GM18511 (cell line): Measurements from ENCODE around the gene PHRF1.

Experiments
- ATAC-seq: cut with Tn5 transposase; IDR thresholded peaks from one replicate; pipeline ENCODE4 v1.9.1; 2021; ENCODE audit warnings: mild to moderate bottlenecking, moderate library complexity; ENCODE audit not compliant: unreplicated experiment

Gene PHRF1

GRCh38 chr11:625636-626268, 49.5 kb downstream of the PHRF1 start:
- ATAC-seq: no peak

GRCh38 chr11:626475-627307, 50.4 kb downstream of the PHRF1 start, which contains the start of gene SCT:
TSS of gene SCT (minus strand) at chr11:627181. CDS start at chr11:627143, 38 bp downstream.
- no peak for ATAC-seq

GRCh38 chr11:627308-627576, 51.0 kb downstream of the PHRF1 start:
- no peak for ATAC-seq

GRCh38 chr11:628056-628455, 51.8 kb downstream of the PHRF1 start:
- no peak for ATAC-seq

- ATAC-seq: no peak
Measured at GRCh38 chr11:629237-629583, 52.9 kb downstream of the PHRF1 start.

- ATAC-seq: no peak
Measured at GRCh38 chr11:630871-631270, 54.6 kb downstream of the PHRF1 start.

- ATAC-seq: no peak
Measured at GRCh38 chr11:635945-636510, 59.8 kb downstream of the PHRF1 start.

GRCh38 chr11:636511-637332, 60.5 kb downstream of the PHRF1 start, which contains the start of gene DRD4:
TSS of gene DRD4 (plus strand) at chr11:637269. CDS start at chr11:637305, 36 bp downstream.
- ATAC-seq: no peak

GRCh38 chr11:637333-637592, 61.0 kb downstream of the PHRF1 start:
- no peak for ATAC-seq

- ATAC-seq: no peak
Measured at GRCh38 chr11:637593-638521, 61.6 kb downstream of the PHRF1 start.

GRCh38 chr11:638631-639331, 62.5 kb downstream of the PHRF1 start:
- ATAC-seq: no peak

- no peak for ATAC-seq
Measured at GRCh38 chr11:639332-639955, 63.2 kb downstream of the PHRF1 start.

GRCh38 chr11:640021-640706, 63.9 kb downstream of the PHRF1 start:
- ATAC-seq: no peak

GRCh38 chr11:641806-642370, 65.6 kb downstream of the PHRF1 start:
- no peak for ATAC-seq

- ATAC-seq: no peak
Measured at GRCh38 chr11:643366-643765, 67.1 kb downstream of the PHRF1 start.

- ATAC-seq: no peak
Measured at GRCh38 chr11:643849-644738, 67.8 kb downstream of the PHRF1 start.

GRCh38 chr11:645536-645935, 69.3 kb downstream of the PHRF1 start:
- no peak for ATAC-seq

GRCh38 chr11:646214-646613, 69.9 kb downstream of the PHRF1 start:
- no peak for ATAC-seq
